Measurements from ENCODE around the gene HOXC10.

Gene HOXC10

DNA sequence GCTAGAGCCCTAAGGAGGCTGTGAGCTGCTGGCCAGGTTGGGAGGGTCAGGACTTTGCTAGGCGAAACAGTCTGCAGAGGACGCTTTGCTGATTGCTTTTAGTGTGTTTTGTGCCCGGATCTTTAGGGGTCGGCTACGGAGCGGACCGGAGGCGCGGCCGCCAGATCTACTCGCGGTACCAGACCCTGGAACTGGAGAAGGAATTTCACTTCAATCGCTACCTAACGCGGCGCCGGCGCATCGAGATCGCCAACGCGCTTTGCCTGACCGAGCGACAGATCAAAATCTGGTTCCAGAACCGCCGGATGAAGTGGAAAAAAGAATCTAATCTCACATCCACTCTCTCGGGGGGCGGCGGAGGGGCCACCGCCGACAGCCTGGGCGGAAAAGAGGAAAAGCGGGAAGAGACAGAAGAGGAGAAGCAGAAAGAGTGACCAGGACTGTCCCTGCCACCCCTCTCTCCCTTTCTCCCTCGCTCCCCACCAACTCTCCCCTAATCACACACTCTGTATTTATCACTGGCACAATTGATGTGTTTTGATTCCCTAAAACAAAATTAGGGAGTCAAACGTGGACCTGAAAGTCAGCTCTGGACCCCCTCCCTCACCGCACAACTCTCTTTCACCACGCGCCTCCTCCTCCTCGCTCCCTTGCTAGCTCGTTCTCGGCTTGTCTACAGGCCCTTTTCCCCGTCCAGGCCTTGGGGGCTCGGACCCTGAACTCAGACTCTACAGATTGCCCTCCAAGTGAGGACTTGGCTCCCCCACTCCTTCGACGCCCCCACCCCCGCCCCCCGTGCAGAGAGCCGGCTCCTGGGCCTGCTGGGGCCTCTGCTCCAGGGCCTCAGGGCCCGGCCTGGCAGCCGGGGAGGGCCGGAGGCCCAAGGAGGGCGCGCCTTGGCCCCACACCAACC lies 44.8 kb downstream of the HOXC10 start:
- no peak for DNase-seq (ENCODE audit: low read depth, low spot score)

DNA sequence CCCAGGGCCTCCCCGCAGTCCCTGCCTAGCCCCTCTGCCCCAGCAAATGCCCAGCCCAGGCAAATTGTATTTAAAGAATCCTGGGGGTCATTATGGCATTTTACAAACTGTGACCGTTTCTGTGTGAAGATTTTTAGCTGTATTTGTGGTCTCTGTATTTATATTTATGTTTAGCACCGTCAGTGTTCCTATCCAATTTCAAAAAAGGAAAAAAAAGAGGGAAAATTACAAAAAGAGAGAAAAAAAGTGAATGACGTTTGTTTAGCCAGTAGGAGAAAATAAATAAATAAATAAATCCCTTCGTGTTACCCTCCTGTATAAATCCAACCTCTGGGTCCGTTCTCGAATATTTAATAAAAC lies 45.5 kb downstream of the HOXC10 start:
- no peak for DNase-seq (ENCODE audit: low read depth, low spot score)

DNA sequence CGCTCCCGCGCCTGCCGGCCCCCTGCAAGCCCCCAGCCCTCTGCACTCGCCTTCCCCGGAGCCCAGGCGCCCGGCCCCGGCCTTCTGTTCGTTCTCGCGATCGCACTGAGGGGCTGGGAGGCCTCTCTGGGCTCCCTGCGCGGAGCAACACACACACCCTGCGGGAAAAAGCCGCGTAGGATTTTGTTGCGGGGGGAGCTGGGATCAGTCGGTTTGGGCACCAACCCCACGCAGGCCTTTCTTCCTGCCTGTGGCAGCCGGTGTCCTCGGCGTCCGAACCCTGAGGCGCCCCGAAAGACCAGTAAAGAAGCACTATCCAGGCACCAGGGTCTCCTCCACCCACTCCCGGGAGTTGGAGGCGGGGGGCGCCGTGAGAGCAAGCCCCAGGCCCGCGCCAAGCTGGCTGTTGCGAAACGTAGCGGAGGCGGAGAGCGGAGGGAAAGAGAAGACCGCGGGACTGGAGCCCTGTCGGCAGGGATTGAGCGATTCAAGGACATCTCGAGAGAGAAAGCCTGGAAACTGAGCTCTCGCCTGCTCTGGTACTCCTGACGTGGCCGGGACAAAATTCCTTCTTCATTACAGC lies 46.0 kb downstream of the HOXC10 start:
- DNase-seq (ENCODE audit: low read depth, low spot score): peak; percentile 84

DNA sequence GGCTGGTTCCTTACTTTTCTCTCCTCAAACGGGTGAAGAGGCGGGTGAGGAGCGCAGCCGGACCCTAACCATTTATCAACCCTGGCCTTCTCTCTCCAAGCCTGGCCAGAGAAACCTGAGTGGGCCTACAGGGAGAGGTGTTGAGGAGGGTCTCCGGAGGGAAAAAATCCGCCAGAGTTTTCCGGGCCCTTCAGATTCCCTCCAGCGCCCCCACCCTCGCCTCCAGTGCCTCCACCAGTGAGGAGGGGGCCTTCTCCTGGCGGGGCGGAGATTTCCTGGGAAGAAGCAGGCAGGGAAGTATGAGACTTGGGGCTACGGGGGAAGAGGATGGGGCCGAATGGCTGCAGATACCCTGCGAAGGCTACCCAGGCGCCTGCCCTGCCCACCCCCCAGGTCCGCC lies 46.5 kb downstream of the HOXC10 start:
- DNase-seq (ENCODE audit: low read depth, low spot score): no peak

DNA sequence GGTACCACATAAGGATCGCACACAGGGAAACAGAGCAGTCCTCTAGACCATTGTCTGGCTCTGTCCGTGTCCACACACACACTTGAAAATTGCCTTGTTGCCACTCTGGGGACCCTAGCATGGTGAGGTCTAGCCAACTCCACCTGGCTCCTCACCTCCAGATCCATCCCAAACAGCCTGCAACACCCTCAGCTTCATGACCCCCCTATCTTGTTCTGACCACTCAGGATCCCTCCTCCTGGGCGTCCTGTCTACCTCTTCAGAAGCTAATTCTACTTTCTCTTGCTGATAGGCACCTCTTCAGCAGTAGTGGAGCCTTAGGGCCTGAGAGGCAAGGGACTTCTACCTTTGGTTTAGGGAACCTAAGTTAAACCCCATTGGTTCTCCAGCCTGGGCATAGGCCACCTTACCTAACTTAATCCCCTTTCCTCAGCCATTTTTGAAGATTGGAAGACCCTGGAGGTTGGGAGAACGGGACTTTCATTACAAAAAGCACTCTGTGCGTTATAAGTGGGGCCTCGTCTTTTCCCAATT lies 47.2 kb downstream of the HOXC10 start:
- no peak for DNase-seq (ENCODE audit: low read depth, low spot score)

DNA sequence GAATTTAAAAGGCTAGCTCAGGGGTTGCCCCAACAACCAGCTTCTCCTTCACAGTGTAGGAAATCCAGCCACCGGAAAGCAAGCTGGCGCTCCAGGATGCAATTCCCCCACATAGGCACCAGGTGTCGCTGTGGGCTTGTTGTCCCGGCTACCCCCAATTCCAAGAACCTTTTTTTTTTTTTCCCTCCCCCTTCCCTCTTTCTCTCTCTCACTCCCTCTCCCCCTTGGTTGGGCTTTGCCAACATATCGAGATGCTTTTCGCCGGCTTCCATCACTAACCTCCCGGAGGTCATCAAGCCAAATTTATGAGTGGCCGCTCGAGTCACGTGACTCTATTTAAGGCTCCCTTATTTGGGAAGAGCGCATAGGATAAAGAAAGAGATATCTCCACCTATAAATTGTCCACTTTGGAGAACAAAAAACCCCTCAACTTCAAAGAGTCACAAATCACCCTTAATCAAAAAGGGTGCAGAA lies 47.7 kb downstream of the HOXC10 start, which contains the start of gene HOXC5:
HOXC5 (plus strand) TSS at position 424 of the 474 bp plus-strand sequence. CDS start 73 bp downstream, outside the sequence.
- DNase-seq (ENCODE audit: low read depth, low spot score): peak; percentile 99

DNA sequence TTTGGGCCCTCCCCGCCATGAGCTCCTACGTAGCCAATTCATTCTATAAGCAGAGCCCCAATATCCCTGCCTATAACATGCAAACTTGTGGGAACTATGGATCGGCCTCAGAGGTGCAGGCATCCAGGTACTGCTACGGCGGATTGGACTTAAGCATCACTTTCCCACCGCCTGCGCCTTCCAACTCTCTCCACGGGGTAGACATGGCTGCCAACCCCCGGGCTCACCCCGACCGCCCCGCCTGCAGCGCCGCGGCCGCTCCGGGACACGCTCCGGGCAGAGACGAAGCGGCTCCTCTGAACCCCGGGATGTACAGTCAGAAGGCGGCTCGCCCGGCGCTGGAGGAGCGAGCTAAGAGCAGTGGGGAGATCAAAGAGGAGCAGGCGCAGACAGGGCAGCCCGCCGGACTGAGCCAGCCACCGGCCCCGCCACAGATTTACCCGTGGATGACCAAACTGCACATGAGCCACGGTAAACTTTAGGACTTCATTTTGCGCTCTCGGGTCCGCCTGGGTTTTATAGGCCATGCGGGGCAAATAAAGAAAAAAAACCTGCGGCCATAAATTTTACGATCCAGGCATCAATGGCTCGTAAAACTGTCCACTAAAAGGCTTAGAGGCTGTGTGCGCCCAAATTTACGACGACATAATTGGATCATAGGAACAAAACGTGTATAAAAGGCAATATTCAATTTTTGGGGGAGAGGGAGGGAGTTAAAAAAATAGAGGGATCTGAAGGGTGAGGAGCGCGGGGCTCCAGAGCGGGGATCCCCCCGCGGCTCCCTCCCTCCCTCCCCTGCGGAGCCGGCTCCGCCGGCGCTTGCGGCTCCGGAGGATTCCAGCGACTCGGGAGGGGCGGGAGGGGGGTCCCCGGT lies 48.4 kb downstream of the HOXC10 start:
- peak; percentile 81 for DNase-seq (ENCODE audit: low read depth, low spot score)

DNA sequence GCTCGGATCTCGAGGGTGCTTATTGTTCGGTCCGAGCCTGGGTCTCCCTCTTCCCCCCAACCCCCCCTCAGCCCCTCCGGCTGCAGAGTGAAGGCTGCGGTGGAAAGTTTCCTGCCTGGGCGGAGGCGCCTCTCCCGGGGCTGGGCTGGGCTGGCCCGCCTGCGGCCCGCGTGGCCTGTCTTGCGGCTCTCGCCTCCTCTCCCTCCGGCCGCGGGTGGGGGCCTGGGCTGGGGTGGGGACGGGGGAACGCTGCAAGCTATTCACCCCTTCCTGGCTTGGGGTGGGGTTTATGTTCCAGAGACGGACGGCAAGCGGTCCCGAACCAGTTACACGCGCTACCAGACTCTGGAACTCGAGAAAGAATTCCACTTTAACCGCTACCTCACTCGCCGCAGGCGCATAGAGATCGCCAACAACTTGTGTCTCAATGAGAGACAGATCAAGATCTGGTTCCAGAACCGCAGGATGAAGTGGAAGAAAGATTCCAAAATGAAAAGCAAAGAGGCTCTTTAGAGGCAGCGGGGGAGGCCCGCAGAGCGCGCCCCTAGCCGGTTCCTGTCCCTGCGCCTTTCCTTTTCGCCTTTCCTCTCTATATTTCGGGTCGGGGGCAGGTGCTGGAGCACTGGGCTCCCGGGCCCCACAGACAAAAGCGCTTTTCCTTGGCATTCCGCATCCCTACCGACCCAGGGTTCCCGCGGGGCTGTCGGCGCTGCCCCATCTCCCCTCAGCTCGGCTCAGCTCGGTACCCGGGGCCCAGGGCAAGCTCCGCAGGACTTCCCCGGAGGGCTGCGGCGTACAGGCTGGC lies 49.2 kb downstream of the HOXC10 start:
- no peak for DNase-seq (ENCODE audit: low read depth, low spot score)

DNA sequence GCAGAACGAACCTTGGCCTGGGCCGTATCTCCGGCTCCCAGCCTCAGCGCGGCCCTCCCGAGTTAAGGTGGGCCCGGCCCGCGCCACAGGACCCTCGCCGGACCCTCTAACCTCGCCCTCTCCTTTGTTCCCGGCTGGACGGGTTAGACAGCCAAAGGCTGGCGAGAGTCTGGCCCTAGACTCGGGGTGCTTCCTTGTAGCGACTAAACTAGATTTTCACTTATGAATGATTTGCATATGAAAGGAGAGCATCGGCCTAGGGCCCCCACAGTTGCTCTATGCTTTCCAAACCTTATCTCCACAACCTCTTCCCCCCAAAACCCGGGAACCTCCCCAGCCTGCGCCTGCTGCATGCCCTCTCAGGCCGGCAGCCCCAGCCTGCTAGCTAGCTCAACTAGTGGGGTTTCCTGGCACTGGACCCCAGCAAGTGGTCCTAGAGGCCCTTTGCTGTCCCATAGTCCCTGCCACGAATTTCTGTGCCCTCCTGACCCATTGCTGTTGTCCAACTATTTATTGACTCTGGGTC lies 49.9 kb downstream of the HOXC10 start:
- no peak for DNase-seq (ENCODE audit: low read depth, low spot score)

DNA sequence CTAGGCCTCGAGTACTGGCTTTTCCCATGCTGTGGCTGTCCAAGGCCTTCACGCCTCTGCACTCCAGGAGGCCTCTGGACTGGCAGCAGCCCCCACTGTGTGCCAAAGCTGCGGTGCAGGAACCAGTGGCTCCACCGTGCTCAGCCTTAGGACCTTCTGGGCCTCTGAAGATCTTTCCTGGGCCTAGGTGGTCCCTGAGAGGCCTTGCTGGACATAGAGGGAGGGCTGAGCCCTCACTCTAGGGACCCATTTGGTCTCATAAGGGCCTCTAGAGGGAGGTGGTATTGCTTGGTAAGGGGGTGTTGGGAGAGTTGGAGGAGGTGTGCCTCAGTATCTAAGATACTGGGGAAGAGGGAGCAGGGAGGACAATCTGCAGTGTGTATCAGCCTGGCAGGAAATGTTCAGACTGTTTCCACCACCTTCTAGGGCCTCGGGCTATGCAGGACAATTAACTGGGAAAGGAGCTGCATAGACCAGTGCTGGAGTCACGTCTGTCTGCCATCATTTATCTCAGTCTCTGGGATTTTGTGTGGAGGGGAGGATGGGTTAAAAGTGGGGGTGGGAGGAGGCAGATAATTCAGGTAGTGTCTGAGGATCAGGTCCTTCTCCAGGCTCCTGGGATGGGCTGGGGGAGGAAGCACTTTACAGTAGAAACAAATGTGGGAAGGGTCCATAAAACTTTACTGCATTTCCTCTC lies 50.8 kb downstream of the HOXC10 start:
- DNase-seq (ENCODE audit: low read depth, low spot score): no peak

DNA sequence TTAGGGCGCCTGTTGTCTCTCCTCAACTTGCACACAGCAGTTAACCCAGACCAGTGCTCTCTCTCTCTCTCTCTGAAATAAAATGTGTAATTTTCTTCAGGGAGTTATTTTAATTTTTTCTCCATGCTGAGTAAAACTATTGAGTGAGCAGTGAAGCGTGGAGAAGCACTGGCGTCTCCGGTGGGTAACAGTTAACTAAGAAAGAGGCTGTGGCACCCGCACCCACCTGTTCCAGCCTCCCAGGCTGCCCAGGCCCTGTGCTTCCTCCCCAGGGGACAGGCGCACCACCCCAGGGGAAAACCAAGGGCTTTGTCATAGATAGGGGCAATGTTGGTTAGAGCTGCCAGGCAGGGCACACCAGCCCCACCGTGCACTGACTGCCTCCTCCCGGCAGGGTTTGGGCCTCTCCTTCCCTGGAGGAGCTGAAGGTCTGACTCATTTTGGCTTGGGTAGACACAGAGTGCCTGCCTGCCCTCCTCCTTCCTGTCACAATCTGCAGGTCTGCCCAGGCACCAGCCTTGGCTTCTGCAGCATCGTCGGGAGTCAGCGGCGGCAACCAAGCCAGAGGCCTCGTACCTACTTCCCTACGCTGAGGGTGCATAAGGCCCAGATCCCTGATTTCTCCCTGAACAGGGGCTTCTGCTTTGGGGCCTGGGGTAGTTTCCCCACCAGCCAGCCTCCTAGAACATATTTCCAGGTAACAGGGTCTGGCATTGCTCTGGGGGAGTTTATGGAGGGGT lies 51.8 kb downstream of the HOXC10 start:
- DNase-seq (ENCODE audit: low read depth, low spot score): peak; percentile 64

DNA sequence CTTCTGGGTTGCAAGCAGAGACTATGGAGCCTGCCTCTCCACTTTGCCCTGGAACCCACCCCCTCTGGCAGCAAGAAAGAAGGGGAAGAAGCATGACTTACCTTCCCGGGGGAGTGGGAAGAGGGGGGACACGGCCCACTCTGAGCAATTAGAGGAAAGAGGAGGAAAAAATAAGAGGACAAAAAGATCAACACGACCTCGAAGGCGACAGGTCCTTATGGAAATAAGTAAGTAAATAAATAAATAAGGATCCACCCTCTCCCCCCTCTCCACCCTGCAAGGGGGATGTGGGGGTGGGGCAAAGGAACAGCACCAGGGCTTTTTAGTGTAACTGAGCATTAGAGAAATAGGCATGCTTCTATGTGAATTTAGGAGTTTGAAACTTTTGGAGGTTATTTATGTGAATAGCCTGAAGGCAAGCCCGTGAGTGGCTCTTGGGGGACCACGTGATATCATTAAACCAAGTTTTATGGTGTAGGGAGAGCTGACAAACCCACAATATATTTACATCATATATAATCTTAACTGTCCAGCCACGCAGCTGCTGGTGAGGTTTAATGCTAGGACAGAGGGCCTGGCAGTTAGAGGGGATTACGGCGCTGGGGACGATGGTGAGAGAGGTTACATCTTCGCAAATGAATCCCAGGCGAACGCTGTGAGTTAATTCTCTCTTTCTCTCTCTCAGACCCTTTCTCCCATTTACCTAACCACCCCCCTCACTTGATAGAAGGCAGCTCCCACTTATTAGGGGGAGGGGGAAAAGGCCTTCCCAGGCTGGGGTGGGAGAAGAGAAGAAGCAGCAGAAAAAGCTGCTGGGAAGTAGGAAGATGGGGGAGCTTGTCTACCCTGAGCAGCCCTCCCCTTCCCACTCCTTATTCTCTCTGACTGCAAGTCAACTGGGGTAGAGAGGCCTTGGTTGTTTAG lies 52.7 kb downstream of the HOXC10 start:
- no peak for DNase-seq (ENCODE audit: low read depth, low spot score)

DNA sequence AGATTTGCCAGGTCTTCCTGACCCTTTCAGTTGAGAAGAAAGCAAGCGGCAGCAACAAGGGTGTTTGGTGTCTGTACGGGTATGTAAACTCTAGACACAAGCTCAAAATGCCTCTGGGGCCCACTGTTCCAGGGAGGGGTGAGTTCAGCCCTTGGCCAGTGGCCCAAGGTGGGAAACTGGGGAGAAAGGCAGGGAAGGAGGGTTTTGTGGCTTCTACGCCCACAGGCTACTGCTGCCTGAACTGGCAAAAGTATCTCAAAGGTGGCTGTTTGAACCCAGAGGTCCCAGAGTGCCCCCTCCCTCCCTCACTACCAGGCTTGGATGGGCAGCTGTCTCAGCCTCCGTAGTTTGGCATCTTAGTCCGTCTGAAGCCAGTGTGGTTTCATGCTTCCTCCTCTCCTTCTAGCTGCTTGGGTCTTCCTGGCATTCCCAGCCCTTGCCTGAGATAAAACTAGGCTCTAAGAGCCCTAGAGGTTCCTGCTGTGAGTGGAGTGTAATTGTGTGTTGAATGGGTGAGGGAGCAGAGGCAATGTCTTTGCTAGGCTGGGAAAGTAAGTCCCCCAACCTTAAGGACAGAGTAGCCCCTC lies 53.4 kb downstream of the HOXC10 start:
- no peak for DNase-seq (ENCODE audit: low read depth, low spot score)

DNA sequence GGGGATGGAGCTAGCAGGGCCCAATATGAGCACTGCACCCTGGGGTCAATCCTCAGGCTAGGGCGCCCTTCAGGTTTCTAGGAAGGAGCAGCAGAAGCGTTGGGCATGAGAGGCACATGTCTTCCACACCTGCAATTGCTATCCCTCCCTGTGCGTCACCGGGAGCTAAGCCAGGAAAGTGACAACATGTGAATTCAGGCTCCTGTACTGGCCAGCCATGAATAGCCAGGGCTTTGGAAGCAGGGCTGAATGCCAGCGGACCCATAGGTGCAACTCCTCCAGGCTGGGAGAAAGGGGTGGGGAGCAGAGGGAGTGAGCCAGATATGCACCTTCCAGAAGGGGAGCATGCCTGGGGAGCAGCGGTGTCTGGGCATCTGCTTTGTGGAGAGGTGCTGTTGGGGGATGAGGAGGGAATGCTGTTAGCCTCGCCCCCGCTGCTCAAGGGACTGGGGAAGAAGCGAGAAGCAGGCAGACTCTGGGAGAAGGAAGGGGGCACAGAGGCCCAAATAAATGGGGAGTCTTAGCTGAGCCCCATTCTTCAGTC lies 54.0 kb downstream of the HOXC10 start:
- no peak for DNase-seq (ENCODE audit: low read depth, low spot score)

DNA sequence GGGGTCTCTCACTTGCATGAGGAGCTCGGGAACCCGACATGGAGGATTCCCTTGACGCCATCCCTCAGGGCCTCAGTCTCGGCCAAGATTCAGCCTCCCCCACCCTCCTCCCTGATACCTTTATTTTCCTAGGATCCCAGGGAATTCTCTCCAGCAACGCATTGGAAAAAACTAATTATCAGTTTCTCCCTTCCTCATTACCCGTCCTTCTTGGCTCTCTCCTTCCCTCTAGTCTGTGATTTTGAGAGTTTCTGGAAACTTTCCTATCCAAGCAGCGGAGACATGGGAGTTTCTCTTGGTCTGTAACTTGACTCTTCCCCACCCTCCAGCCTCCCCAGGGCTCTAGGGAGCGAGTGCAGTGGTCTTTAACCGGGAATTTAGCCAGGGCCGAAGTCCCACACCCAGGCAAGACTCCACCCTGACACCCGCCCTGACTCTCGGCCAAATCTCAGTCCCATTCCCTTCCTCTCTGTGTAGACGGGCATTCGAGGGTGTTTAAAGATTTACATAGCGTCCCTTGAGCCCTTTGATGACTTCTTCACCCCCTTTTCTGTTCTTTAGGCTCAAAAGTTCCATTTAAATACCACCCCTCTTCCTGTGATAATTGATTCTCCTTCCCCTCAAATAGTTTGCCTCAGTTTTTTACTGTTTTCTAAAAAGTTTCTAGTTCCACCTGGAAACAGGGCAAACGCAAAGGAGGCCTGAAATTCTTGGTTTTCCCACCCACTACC lies 54.6 kb downstream of the HOXC10 start:
- DNase-seq (ENCODE audit: low read depth, low spot score): peak; percentile 63
